ENCODE data around the gene HIF1AN. TPM values are rescaled to one million over a fixed set of nuclear protein-coding genes. Genes with fewer than 3 reads are reported as not detected.

The HIF1AN gene
- total RNA-seq, 1 donor from 2014 or later, result 67.3 TPM

- Mint-ChIP-seq H3K4me1 (ENCODE audit: low read depth) (peaks cover 2% of the 10 kb centered on the region), H3K27ac (no peak overlapping the region), H3K4me3 (ENCODE audit: low read depth) (no peak overlapping the region), H3K9me3 (ENCODE audit: low read depth) (peaks cover 11% of the 10 kb centered on the region), H3K27me3 (peaks cover 66% of the 10 kb centered on the region), H3K36me3 (ENCODE audit: insufficient read depth) (no peaks in the 10 kb centered on the region)
- no peak for TF ChIP-seq CTCF (IDR thresholded peaks at IDR 0.05; ENCODE audit: unreplicated experiment)
- no peak for DNase-seq (ENCODE audit: low spot score, unreplicated experiment)
Measured at GRCh38 chr10:100607439-100607838, 71.7 kb downstream of the HIF1AN start.

Other genes starting within 250 kb of the HIF1AN start
- 28.7 and 31.6 TPM in 2 replicates for gene BLOC1S2, start 249.3 kb upstream of the HIF1AN start, total RNA-seq
- 0.38 TPM in 1 of 2 replicates, not detected in the other for gene PKD2L1, start 205.7 kb upstream of the HIF1AN start, total RNA-seq
- gene SCD, start 188.7 kb upstream of the HIF1AN start, total RNA-seq, result 281 and 309 TPM in 2 replicates
- gene WNT8B, start 72.9 kb upstream of the HIF1AN start, total RNA-seq, result 2.8 and 3.1 TPM in 2 replicates
- 24.0 and 25.5 TPM in 2 replicates for gene SEC31B, start 16.1 kb upstream of the HIF1AN start, total RNA-seq
- 159 and 167 TPM in 2 replicates for gene NDUFB8, start 6.1 kb upstream of the HIF1AN start, total RNA-seq
- gene PAX2, start 209.6 kb downstream of the HIF1AN start, total RNA-seq, result not detected in 2 replicates

Measured in progenitor cell of endocrine pancreas (in vitro differentiated cells).